H1 (cell line): ENCODE results near the gene DCP1A. TPM values are rescaled to one million over a fixed set of nuclear protein-coding genes. Genes with fewer than 3 reads are reported as not detected.

ENCODE experiments used
- CTCF ChIA-PET: fragments of 300-600 bp; sonication (Branson Sonifier 250); formaldehyde crosslinking; loops from one replicate; lab custom pipeline; 2021; ENCODE audit not compliant: partially characterized antibody; lab: Charles Lee
- POLR2A ChIA-PET: fragments of 300-600 bp; sonication (Branson Sonifier 250); formaldehyde crosslinking; loops from one replicate; lab custom pipeline; 2021; ENCODE audit warnings: inconsistent platforms; ENCODE audit not compliant: partially characterized antibody; lab: Charles Lee
- DNase-seq, 2 experiments: peaks; one replicate each; pipeline versions ENCODE4 v3.0.0 to v3.0.0-alpha.2; 2010 to 2022; ENCODE audit warnings: low spot score in 2 of 2, low read depth in 1 of 2, mixed read lengths in 1 of 2
- FAIRE-seq: peaks from 2 replicates; lab custom pipeline; 2011; peaks lifted over from hg19 to GRCh38; lab: Jason Lieb, UNC
- H2AFZ ChIP-seq: 2 replicates; pipeline ENCODE4 v1.8.1; 2012; ENCODE audit warnings: low read length, inconsistent platforms
- H2AK5ac ChIP-seq: 2 replicates; pipeline ENCODE4 v1.6.1; 2013; ENCODE audit warnings: low read depth, low read length
- H2BK120ac ChIP-seq: replicated peaks from 2 replicates; pipeline ENCODE3; 2013; ENCODE audit warnings: low read depth, low read length, inconsistent platforms
- H2BK12ac ChIP-seq: 2 replicates; pipeline ENCODE4 v1.6.1; 2013; ENCODE audit warnings: low read depth, low read length
- H2BK15ac ChIP-seq: 2 replicates; pipeline ENCODE4 v1.6.1; 2013; ENCODE audit warnings: low read length
- H2BK20ac ChIP-seq: 2 replicates; pipeline ENCODE4 v1.6.1; 2013; ENCODE audit warnings: low read length
- H2BK5ac ChIP-seq: 2 replicates; pipeline ENCODE4 v1.6.1; 2013; ENCODE audit warnings: low read depth, low read length
- H3K14ac ChIP-seq: 2 replicates; pipeline ENCODE4 v1.6.1; 2013; ENCODE audit warnings: inconsistent platforms; ENCODE audit not compliant: insufficient read length
- H3K18ac ChIP-seq: 2 replicates; pipeline ENCODE4 v1.6.1; 2013; ENCODE audit warnings: low read length; ENCODE audit errors: extremely low read depth
- H3K23ac ChIP-seq: 2 replicates; pipeline ENCODE4 v1.6.1; 2013; ENCODE audit warnings: inconsistent platforms; ENCODE audit not compliant: insufficient read length
- H3K23me2 ChIP-seq: 2 replicates; pipeline ENCODE4 v1.6.1; 2013; ENCODE audit warnings: low read depth, low read length
- H3K27ac ChIP-seq: 2 replicates; pipeline ENCODE4 v1.6.1; 2011; ENCODE audit warnings: low read depth, low read length, inconsistent platforms
- H3K27me3 ChIP-seq, 4 experiments: replicated peaks in 1 of 4; 1 replicate in 1 of 4; 2 replicates in 3 of 4; pipeline versions ENCODE4 v1.6.1 to v1.8.1; 2011 to 2013; ENCODE audit warnings: low read length in 3 of 4, mild to moderate bottlenecking in 3 of 4, inconsistent platforms in 2 of 4, mixed read lengths in 2 of 4, moderate library complexity in 1 of 4; ENCODE audit not compliant: control insufficient read depth in 3 of 4, insufficient read depth in 3 of 4; ENCODE audit errors: extremely low read depth in 1 of 4
- H3K36me3 ChIP-seq, 4 experiments: 2 replicates each; pipeline versions ENCODE4 v1.6.1 to v1.8.1; 2011 to 2013; ENCODE audit warnings: mild to moderate bottlenecking in 4 of 4, low read length in 3 of 4, moderate library complexity in 2 of 4, control low read depth in 1 of 4, inconsistent platforms in 1 of 4; ENCODE audit not compliant: insufficient read depth in 4 of 4, control insufficient read depth in 2 of 4
- H3K4ac ChIP-seq: replicated peaks from 2 replicates; pipeline ENCODE3; 2013; ENCODE audit warnings: low read length, low read depth, mixed read lengths, inconsistent platforms; ENCODE audit not compliant: insufficient read length
- H3K4me1 ChIP-seq, 4 experiments: replicated peaks in 1 of 4; 1 replicate in 1 of 4; 2 replicates in 3 of 4; pipeline versions ENCODE4 v1.6.1 to v1.8.1; 2011 to 2013; ENCODE audit warnings: low read length in 3 of 4, inconsistent platforms in 2 of 4, mixed read lengths in 1 of 4; ENCODE audit not compliant: insufficient read depth in 4 of 4, control insufficient read depth in 3 of 4
- H3K4me2 ChIP-seq, 2 experiments: 2 replicates each; pipeline versions ENCODE4 v1.6.1 to v1.8.1; 2011 to 2013; ENCODE audit warnings: low read depth in 2 of 2, low read length in 2 of 2, control low read depth in 1 of 2, inconsistent platforms in 1 of 2, mild to moderate bottlenecking in 1 of 2; ENCODE audit not compliant: insufficient read depth in 1 of 2
- H3K4me3 ChIP-seq, 4 experiments: fragments of 200-600, 300-600 bp in 1 of 4; sonication (generic), shearing (Covaris generic), sonication (Bioruptor Twin) in 1 of 4; 2 replicates each; pipeline versions ENCODE4 v1.5.1 to v1.8.1; 2011 to 2016; ENCODE audit warnings: low read length in 4 of 4, low read depth in 3 of 4, control low read depth in 2 of 4, inconsistent platforms in 2 of 4, mild to moderate bottlenecking in 2 of 4, mixed read lengths in 1 of 4, moderate library complexity in 1 of 4; ENCODE audit not compliant: insufficient read depth in 2 of 4; ENCODE audit errors: extremely low read depth in 1 of 4
- H3K56ac ChIP-seq: replicated peaks from 2 replicates; pipeline ENCODE3; 2013; ENCODE audit warnings: low read depth, mild to moderate bottlenecking, mixed read lengths, low read length, inconsistent platforms; ENCODE audit not compliant: insufficient read length
- H3K79me1 ChIP-seq: 2 replicates; pipeline ENCODE4 v1.6.1; 2013; ENCODE audit warnings: low read depth, low read length, control low read depth
- H3K79me2 ChIP-seq, 2 experiments: 2 replicates each; pipeline versions ENCODE4 v1.6.1 to v1.8.1; 2012 to 2013; ENCODE audit warnings: low read length in 2 of 2, mild to moderate bottlenecking in 2 of 2, inconsistent platforms in 1 of 2; ENCODE audit not compliant: insufficient read depth in 2 of 2, control insufficient read depth in 1 of 2
- H3K9ac ChIP-seq, 4 experiments: replicated peaks in 1 of 4; 1 replicate in 1 of 4; 2 replicates in 3 of 4; pipeline versions ENCODE4 v1.6.1 to v1.8.1; 2011 to 2013; ENCODE audit warnings: low read depth in 3 of 4, low read length in 3 of 4, control low read depth in 2 of 4, mild to moderate bottlenecking in 2 of 4, moderate library complexity in 2 of 4, inconsistent platforms in 1 of 4; ENCODE audit errors: extremely low read depth in 1 of 4
- H3K9me3 ChIP-seq, 2 experiments: 2 replicates each; pipeline versions ENCODE4 v1.6.1 to v1.8.1; 2012 to 2013; ENCODE audit warnings: mild to moderate bottlenecking in 2 of 2, moderate library complexity in 2 of 2, control low read depth in 1 of 2, inconsistent platforms in 1 of 2, low read depth in 1 of 2, low read length in 1 of 2, mixed read lengths in 1 of 2; ENCODE audit not compliant: insufficient read depth in 2 of 2
- H4K20me1 ChIP-seq, 2 experiments: replicated peaks in 1 of 2; 2 replicates each; pipeline versions ENCODE3 to v1.8.1; 2011 to 2013; ENCODE audit warnings: inconsistent platforms in 2 of 2, low read length in 2 of 2, mild to moderate bottlenecking in 1 of 2; ENCODE audit not compliant: insufficient read depth in 2 of 2, control insufficient read depth in 1 of 2
- H4K5ac ChIP-seq: 2 replicates; pipeline ENCODE4 v1.6.1; 2013; ENCODE audit warnings: low read length, low read depth, mixed read lengths, inconsistent platforms; ENCODE audit not compliant: insufficient read length
- H4K8ac ChIP-seq: 2 replicates; pipeline ENCODE4 v1.8.0; 2013; ENCODE audit warnings: mild to moderate bottlenecking, moderate library complexity, low read length, inconsistent platforms; ENCODE audit not compliant: insufficient read depth; ENCODE audit errors: extremely low read depth
- H4K91ac ChIP-seq: replicated peaks from 2 replicates; pipeline ENCODE3; 2013; ENCODE audit warnings: low read length, mixed read lengths, inconsistent platforms; ENCODE audit not compliant: insufficient read length
- BACH1 ChIP-seq: IDR thresholded peaks from 2 replicates; pipeline ENCODE4 v1.6.1; 2012; ENCODE audit warnings: low read length, improper control_type of control experiment
- BRCA1 ChIP-seq: IDR thresholded peaks from 2 replicates; pipeline ENCODE4 v1.6.1; 2012; ENCODE audit warnings: low read depth, low read length, improper control_type of control experiment
- JUND ChIP-seq: IDR thresholded peaks from 2 replicates; pipeline ENCODE4 v1.6.1; 2011; ENCODE audit warnings: mild to moderate bottlenecking, improper control_type of control experiment, low read length
- MAX ChIP-seq: IDR thresholded peaks from 2 replicates; pipeline ENCODE4 v1.6.1; 2012; ENCODE audit warnings: inconsistent platforms
- POLR2A ChIP-seq, 2 experiments: IDR thresholded peaks; 1 replicate in 1 of 2; 2 replicates in 1 of 2; pipeline ENCODE4 v1.6.1; 2011; ENCODE audit warnings: low read depth in 2 of 2, low read length in 2 of 2, mild to moderate bottlenecking in 2 of 2; ENCODE audit errors: control extremely low read depth in 1 of 2
- POLR2AphosphoS5 ChIP-seq: IDR thresholded peaks from 2 replicates; pipeline ENCODE4 v1.6.1; 2011; ENCODE audit warnings: low read depth, low read length
- RFX5 ChIP-seq: IDR thresholded peaks from 2 replicates; pipeline ENCODE4 v1.6.1; 2011; ENCODE audit warnings: low read depth, low read length, improper control_type of control experiment, borderline replicate concordance
- SIX5 ChIP-seq: IDR thresholded peaks from 2 replicates; pipeline ENCODE4 v1.6.1; 2011; ENCODE audit warnings: mild to moderate bottlenecking, low read depth, low read length
- USF2 ChIP-seq: IDR thresholded peaks from 2 replicates; pipeline ENCODE4 v1.6.1; 2011; ENCODE audit warnings: low read length, improper control_type of control experiment
- ZNF274 ChIP-seq: IDR thresholded peaks from 2 replicates; pipeline ENCODE4 v1.7.0; 2012; ENCODE audit warnings: low read length, borderline replicate concordance; ENCODE audit errors: extremely low read depth
- WGBS, 2 experiments: shearing (Covaris generic) in 1 of 2; methylation state at CpG; one replicate each; pipeline versions ENCODE4 v1.1.6 to v1.1.7; 2013 to 2015; ENCODE audit warnings: low lambda C conversion rate in 2 of 2, mixed read lengths in 2 of 2, inconsistent platforms in 1 of 2, low coverage in 1 of 2, missing lambda C conversion rate in 1 of 2; ENCODE audit not compliant: insufficient replicate concordance in 2 of 2, insufficient coverage in 1 of 2, insufficient read length in 1 of 2; ENCODE audit errors: extremely low coverage in 1 of 2, missing lambda C conversion rate in 1 of 2; 5-methylcytosine and 5-hydroxymethylcytosine counted together
- polyA plus RNA-seq, 7 experiments: library from polyadenylated mRNA; depleted of rRNA in 3 of 7; stranded (reverse) in 5 of 7; unstranded in 2 of 7; fragments of >200 nt in 5 of 7; fragments of 200-250 nt in 2 of 7; gene quantifications; 1 replicate in 5 of 7; 2 replicates in 1 of 7; 4 replicates in 1 of 7; pipeline versions ENCODE4 v1.2.1 to v1.2.3, GENCODE V29; 2011 to 2013; ENCODE audit warnings: missing spikeins in 2 of 7, mixed read lengths in 2 of 7
- total RNA-seq: library from RNA; stranded (reverse); fragmentation: NEBNext Ultra II Directional; extraction: Animal tissue kit (Norgen Biotek cat#: 25700); gene quantifications from 2 replicates; pipeline ENCODE4 v1.2.1, GENCODE V29; 2021

DCP1A gene
- total and polyA plus RNA-seq, 2 of the 8 experiments (the other 6 are each of a cell fraction or from before 2014, with no cell fraction given), result 13.2 to 15.9 TPM

GRCh38 chr3:53346514-53346913, 829 bp downstream of the DCP1A start:
- peak in 1 of 2 experiments; percentile 44 for DNase-seq
- 0 out of 2 replicates have a peak overlapping the region, but pooled peaks have one; percentile 91 for H3K27ac ChIP-seq

More at GRCh38 chr3:53346514-53346913, 829 bp downstream of the DCP1A start:
- ChIA-PET CTCF (interaction anchor here (0.7 to 2.3 kb wide), 3 partner anchors 47 to 127 kb away, joined by 3 to 6 read pairs (median 5); no protein-coding TSS in a partner anchor), POLR2A (interaction anchor here (1.5 to 2.2 kb wide), 7 partner anchors 9 to 124 kb away, joined by 3 to 10 read pairs (median 4); no protein-coding TSS in a partner anchor)
- peaks cover 2% of the 10 kb centered on the region; the same call in 1 of the 2 replicates for H3K23me2 ChIP-seq
- no peak overlapping the region for H3K18ac ChIP-seq
- no peaks in the 10 kb centered on the region for H4K20me1 ChIP-seq
- peaks cover 2 to 18% (median 10%) of the 10 kb centered on the region in 4 experiments; a peak in 6 of 8 replicates for H3K36me3 ChIP-seq
- no peak for TF ChIP-seq SIX5
- TF ChIP-seq RFX5, result no peak
- no peak for TF ChIP-seq BRCA1
- no peak for TF ChIP-seq JUND
- no peak for TF ChIP-seq MAX
- no peak for TF ChIP-seq ZNF274
- TF ChIP-seq POLR2A (IDR thresholded peaks at IDR 0.05; ENCODE audit: control extremely low read depth in 1 of 2, low read depth in 2 of 2, low read length in 2 of 2), result no peak
- TF ChIP-seq BACH1, result no peak
- no peak for TF ChIP-seq POLR2AphosphoS5
- TF ChIP-seq USF2, result no peak
- FAIRE-seq, result no peak
- H3K9ac ChIP-seq, result peak overlapping the region; percentile 80 to 94 (median 88)
- no peak overlapping the region for H4K5ac ChIP-seq
- H2BK20ac ChIP-seq, result no peak overlapping the region
- no peak overlapping the region for H2BK120ac ChIP-seq
- no peaks in the 10 kb centered on the region for H3K27me3 ChIP-seq
- H3K56ac ChIP-seq, result no peak overlapping the region
- H2AK5ac ChIP-seq, result no peak overlapping the region
- no peak overlapping the region for H3K4ac ChIP-seq
- no peak overlapping the region for H4K8ac ChIP-seq
- H3K79me2 ChIP-seq, result peaks cover 4 to 34% of the 10 kb centered on the region in 2 experiments
- peak overlapping the region; percentile 78 to 99 (median 92) for H3K4me3 ChIP-seq
- no peaks in the 10 kb centered on the region for H3K9me3 ChIP-seq
- H2AFZ ChIP-seq, result no peak overlapping the region
- no peak overlapping the region for H2BK12ac ChIP-seq
- no peaks in the 10 kb centered on the region for H3K79me1 ChIP-seq
- H3K14ac ChIP-seq, result no peak overlapping the region
- H3K23ac ChIP-seq, result no peak overlapping the region
- H4K91ac ChIP-seq, result no peak overlapping the region
- no peak overlapping the region for H2BK5ac ChIP-seq
- no peak overlapping the region; the same call in 1 of the 2 replicates for H2BK15ac ChIP-seq
- WGBS, 2 experiments, result 12% methylated on average over 9 of the region's 9 CpGs; no CpG with 5 or more reads in 1 of the 2 experiments
- H3K4me1 ChIP-seq, result peaks cover 0 to 2% (median 0%) of the 10 kb centered on the region in 4 experiments; a peak in 2 of 7 replicates
- peak overlapping the region; percentile 80 to 93 for H3K4me2 ChIP-seq
